ENCODE data around the gene A1BG.

Gene A1BG

GRCh38 chr19:58352760-58353671, at the start of gene A1BG:
TSS of gene A1BG (minus strand) at chr19:58353492. CDS start at chr19:58353437, 55 bp downstream.
- no peak for DNase-seq
- intact Hi-C loops (cut with DNase I) = no loop called here

- intact Hi-C loops (cut with DNase I) = no loop called here
- no peak for DNase-seq
These were observed 48.6 kb upstream of the A1BG start for GRCh38 chr19:58401840-58402421.

GRCh38 chr19:58400916-58401839, 47.9 kb upstream of the A1BG start:
- intact Hi-C loops (cut with DNase I) = no loop called here
- DNase-seq = peak; percentile 98 to 100 (median 99)

GRCh38 chr19:58400316-58400915, 47.1 kb upstream of the A1BG start:
- peak in 17 of 42 donors; percentile 17 to 62 (median 37) for DNase-seq
- intact Hi-C loops (cut with DNase I) = no loop called here

GRCh38 chr19:58399903-58400302, 46.6 kb upstream of the A1BG start:
- no peak for DNase-seq
- intact Hi-C loops (cut with DNase I) = no loop called here

GRCh38 chr19:58398545-58398944, 45.3 kb upstream of the A1BG start:
- DNase-seq = no peak
- intact Hi-C loops (cut with DNase I) = no loop called here

GRCh38 chr19:58398087-58398486, 44.8 kb upstream of the A1BG start:
- intact Hi-C loops (cut with DNase I) = no loop called here

GRCh38 chr19:58397533-58398037, 44.3 kb upstream of the A1BG start:
- no peak for DNase-seq
- intact Hi-C loops (cut with DNase I) = no loop called here

More at GRCh38 chr19:58398087-58398486, 44.8 kb upstream of the A1BG start:
- no peak for DNase-seq

- no peak for DNase-seq
- intact Hi-C loops (cut with DNase I) = no loop called here
These were observed 43.6 kb upstream of the A1BG start for GRCh38 chr19:58396691-58397532.

- no peak for DNase-seq
- intact Hi-C loops (cut with DNase I) = no loop called here
These were observed 42.8 kb upstream of the A1BG start for GRCh38 chr19:58395979-58396627.

- intact Hi-C loops (cut with DNase I) = no loop called here
- DNase-seq = no peak
These were observed 42.1 kb upstream of the A1BG start, which contains the start of gene RNF225 for GRCh38 chr19:58395220-58395978. TSS of gene RNF225 (plus strand) at chr19:58395656. CDS start at chr19:58396090, 434 bp downstream.

- no peak for DNase-seq
- intact Hi-C loops (cut with DNase I) = no loop called here
These were observed 41.5 kb upstream of the A1BG start for GRCh38 chr19:58394821-58395219.

- intact Hi-C loops (cut with DNase I) = no loop called here
- DNase-seq = no peak
These were observed 40.4 kb upstream of the A1BG start for GRCh38 chr19:58393725-58394033.

- no peak for DNase-seq
- intact Hi-C loops (cut with DNase I) = no loop called here
These were observed 39.8 kb upstream of the A1BG start for GRCh38 chr19:58392945-58393724.

- no peak for DNase-seq
- intact Hi-C loops (cut with DNase I) = no loop called here
These were observed 34.9 kb upstream of the A1BG start for GRCh38 chr19:58388175-58388526.

Data from head of caudate nucleus (tissue), 42 donors.